WTC11 (cell line): ENCODE data around the gene HLA-DMA. TPM values are rescaled to one million over a fixed set of nuclear protein-coding genes. Genes with fewer than 3 reads are reported as not detected.

ENCODE experiments used
- ATAC-seq: fragments of 200-7000 bp; cut with Tn5 transposase; 2 replicates; pipeline ENCODE4 v1.10.0; 2021; ENCODE audit warnings: mild to moderate bottlenecking, moderate library complexity
- CTCF ChIA-PET: fragments of 300-600 bp; sonication (Branson Sonifier 250); formaldehyde crosslinking; loops from one replicate; lab custom pipeline; 2021; ENCODE audit warnings: antibody characterized with exemption; lab: Charles Lee
- POLR2A ChIA-PET: fragments of 350-600 bp; sonication (Branson Sonifier 250); formaldehyde crosslinking; loops from one replicate; lab custom pipeline; 2021; ENCODE audit warnings: antibody characterized with exemption; lab: Charles Lee
- DNase-seq: peaks from one replicate; pipeline ENCODE4 v3.0.0; 2021; ENCODE audit warnings: low spot score
- H3K27ac Mint-ChIP-seq: 2 replicates; pipeline ENCODE4 v1.8.0; 2021; ENCODE audit warnings: mixed read lengths
- H3K27me3 Mint-ChIP-seq: 2 replicates; pipeline ENCODE4 v1.8.0; 2021; ENCODE audit warnings: low read depth, mild to moderate bottlenecking, moderate library complexity, mixed read lengths
- H3K36me3 Mint-ChIP-seq: 2 replicates; pipeline ENCODE4 v1.8.0; 2021; ENCODE audit warnings: mixed read lengths
- H3K4me1 Mint-ChIP-seq: 2 replicates; pipeline ENCODE4 v1.8.0; 2022; ENCODE audit warnings: mixed read lengths
- H3K4me3 Mint-ChIP-seq: 2 replicates; pipeline ENCODE4 v1.8.0; 2021; ENCODE audit warnings: mild to moderate bottlenecking, moderate library complexity, mixed read lengths
- H3K9me3 Mint-ChIP-seq: 2 replicates; pipeline ENCODE4 v1.8.0; 2021; ENCODE audit warnings: mixed read lengths
- ELF4 ChIP-seq: sonication (generic); formaldehyde crosslinking; IDR thresholded peaks from 2 replicates; pipeline ENCODE4 v1.8.1; 2022; ENCODE audit warnings: low read depth, mild to moderate bottlenecking, moderate library complexity, missing genetic modification reagents
- EMX1 ChIP-seq: fragments of 250-450 bp; sonication (Bioruptor Pico); IDR thresholded peaks from 2 replicates; pipeline ENCODE4 v1.8.0; 2021; ENCODE audit warnings: mild to moderate bottlenecking
- GABPB1 ChIP-seq: sonication (generic); formaldehyde crosslinking; IDR thresholded peaks from 2 replicates; pipeline ENCODE4 v1.8.1; 2023; ENCODE audit warnings: mild to moderate bottlenecking, missing genetic modification reagents
- GTF2I ChIP-seq: fragments of 250-450 bp; sonication (Bioruptor Pico); conservative IDR thresholded peaks from 2 replicates; pipeline ENCODE4 v1.4.0; 2021; ENCODE audit warnings: mild to moderate bottlenecking
- NR2C2 ChIP-seq: sonication (generic); formaldehyde crosslinking; IDR thresholded peaks from 2 replicates; pipeline ENCODE4 v1.8.0; 2022; ENCODE audit warnings: mild to moderate bottlenecking, missing genetic modification reagents
- TEAD1 ChIP-seq: sonication (generic); formaldehyde crosslinking; IDR thresholded peaks from 2 replicates; pipeline ENCODE4 v1.8.0; 2022; ENCODE audit warnings: mild to moderate bottlenecking, missing genetic modification reagents
- ZNF263 ChIP-seq: sonication (generic); formaldehyde crosslinking; IDR thresholded peaks from 2 replicates; pipeline ENCODE4 v1.8.1; 2022; ENCODE audit warnings: low read depth, mild to moderate bottlenecking, moderate library complexity, missing genetic modification reagents
- ZNF671 ChIP-seq: fragments of 250-450 bp; sonication (Bioruptor Pico); IDR thresholded peaks from 2 replicates; pipeline ENCODE4 v1.8.0; 2021; ENCODE audit warnings: mild to moderate bottlenecking
- total RNA-seq: library from RNA; stranded (reverse); gene quantifications from 3 replicates; pipeline ENCODE4 v1.2.3, GENCODE V29; 2021
- TF ChIP-seq, protein P1 (sequence below): sonication (generic); formaldehyde crosslinking; IDR thresholded peaks from 2 replicates; pipeline ENCODE4 v1.8.0; 2023; ENCODE audit warnings: mild to moderate bottlenecking, missing genetic modification reagents
- TF ChIP-seq, protein P2 (sequence below): sonication (generic); formaldehyde crosslinking; conservative IDR thresholded peaks from 2 replicates; pipeline ENCODE4 v1.8.1; 2022; ENCODE audit warnings: mild to moderate bottlenecking, missing genetic modification reagents
- TF ChIP-seq, protein P3 (sequence below): sonication (generic); formaldehyde crosslinking; IDR thresholded peaks from 2 replicates; pipeline ENCODE4 v1.8.0; 2022; ENCODE audit warnings: mild to moderate bottlenecking, missing genetic modification reagents
- TF ChIP-seq, protein P4 (sequence below): sonication (generic); formaldehyde crosslinking; IDR thresholded peaks from 2 replicates; pipeline ENCODE4 v1.8.0; 2023; ENCODE audit warnings: missing genetic modification reagents, mild to moderate bottlenecking, borderline replicate concordance

Gene HLA-DMA
- total RNA-seq, 1 experiment from 2014 or later, result 6.6 TPM

DNA sequence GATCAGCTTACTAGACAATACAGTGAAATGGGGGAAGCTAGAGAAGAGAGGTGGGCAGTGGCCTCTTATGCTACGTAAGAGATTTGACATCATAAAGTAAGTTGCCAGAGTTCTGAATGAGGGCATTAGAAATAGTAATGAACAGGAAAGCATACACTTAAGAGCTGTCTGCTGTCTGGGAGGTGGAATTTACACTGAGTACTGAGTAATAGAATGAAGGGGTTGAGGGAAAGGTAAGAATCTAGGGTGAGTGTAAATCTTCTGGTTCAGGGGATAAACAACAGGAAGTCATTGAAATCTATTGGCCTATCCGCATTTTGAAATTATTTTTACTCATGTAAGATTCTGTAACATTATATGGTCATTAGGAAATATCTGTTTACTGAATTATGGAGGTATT, 47.8 kb downstream of the HLA-DMA start (continued):
- TF ChIP-seq, protein P1, sequence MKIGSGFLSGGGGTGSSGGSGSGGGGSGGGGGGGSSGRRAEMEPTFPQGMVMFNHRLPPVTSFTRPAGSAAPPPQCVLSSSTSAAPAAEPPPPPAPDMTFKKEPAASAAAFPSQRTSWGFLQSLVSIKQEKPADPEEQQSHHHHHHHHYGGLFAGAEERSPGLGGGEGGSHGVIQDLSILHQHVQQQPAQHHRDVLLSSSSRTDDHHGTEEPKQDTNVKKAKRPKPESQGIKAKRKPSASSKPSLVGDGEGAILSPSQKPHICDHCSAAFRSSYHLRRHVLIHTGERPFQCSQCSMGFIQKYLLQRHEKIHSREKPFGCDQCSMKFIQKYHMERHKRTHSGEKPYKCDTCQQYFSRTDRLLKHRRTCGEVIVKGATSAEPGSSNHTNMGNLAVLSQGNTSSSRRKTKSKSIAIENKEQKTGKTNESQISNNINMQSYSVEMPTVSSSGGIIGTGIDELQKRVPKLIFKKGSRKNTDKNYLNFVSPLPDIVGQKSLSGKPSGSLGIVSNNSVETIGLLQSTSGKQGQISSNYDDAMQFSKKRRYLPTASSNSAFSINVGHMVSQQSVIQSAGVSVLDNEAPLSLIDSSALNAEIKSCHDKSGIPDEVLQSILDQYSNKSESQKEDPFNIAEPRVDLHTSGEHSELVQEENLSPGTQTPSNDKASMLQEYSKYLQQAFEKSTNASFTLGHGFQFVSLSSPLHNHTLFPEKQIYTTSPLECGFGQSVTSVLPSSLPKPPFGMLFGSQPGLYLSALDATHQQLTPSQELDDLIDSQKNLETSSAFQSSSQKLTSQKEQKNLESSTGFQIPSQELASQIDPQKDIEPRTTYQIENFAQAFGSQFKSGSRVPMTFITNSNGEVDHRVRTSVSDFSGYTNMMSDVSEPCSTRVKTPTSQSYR (CRISPR knock-in tag), result no peak
- TF ChIP-seq EMX1 (CRISPR knock-in tag), result no peak

DNA sequence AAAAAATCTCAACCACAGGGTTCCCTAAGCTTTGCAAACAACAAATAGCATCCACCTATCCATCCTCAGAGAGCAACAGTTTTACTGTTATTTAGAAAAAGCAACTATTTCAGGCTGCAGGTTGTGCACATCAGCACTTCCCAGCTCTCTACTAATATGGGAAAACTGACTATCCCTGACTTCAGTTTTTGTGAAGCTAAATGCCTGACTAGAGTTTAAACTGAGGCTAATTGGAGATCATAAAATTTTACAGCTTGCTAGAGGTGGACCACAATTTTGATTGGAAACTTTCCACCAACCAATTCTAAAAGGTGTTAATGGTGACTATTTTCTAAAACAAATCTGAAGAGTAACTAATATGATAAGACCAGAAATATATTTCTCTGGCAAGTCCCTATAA, 48.9 kb downstream of the HLA-DMA start:
- ATAC-seq (no peak), DNase-seq (no peak)
- H3K27me3 Mint-ChIP-seq, result no peaks in the 10 kb centered on the region
- TF ChIP-seq NR2C2 (CRISPR knock-in tag) (no peak), GABPB1 (CRISPR knock-in tag) (no peak), ZNF263 (no peak), ELF4 (CRISPR knock-in tag) (no peak), ZNF671 (CRISPR knock-in tag) (no peak), TEAD1 (CRISPR knock-in tag) (no peak), GTF2I (CRISPR knock-in tag) (no peak)
- TF ChIP-seq, protein P2, sequence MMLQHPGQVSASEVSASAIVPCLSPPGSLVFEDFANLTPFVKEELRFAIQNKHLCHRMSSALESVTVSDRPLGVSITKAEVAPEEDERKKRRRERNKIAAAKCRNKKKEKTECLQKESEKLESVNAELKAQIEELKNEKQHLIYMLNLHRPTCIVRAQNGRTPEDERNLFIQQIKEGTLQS (CRISPR knock-in tag), result no peak
- TF ChIP-seq, protein P3, sequence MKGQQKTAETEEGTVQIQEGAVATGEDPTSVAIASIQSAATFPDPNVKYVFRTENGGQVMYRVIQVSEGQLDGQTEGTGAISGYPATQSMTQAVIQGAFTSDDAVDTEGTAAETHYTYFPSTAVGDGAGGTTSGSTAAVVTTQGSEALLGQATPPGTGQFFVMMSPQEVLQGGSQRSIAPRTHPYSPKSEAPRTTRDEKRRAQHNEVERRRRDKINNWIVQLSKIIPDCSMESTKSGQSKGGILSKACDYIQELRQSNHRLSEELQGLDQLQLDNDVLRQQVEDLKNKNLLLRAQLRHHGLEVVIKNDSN, result no peak
- TF ChIP-seq, protein P4, sequence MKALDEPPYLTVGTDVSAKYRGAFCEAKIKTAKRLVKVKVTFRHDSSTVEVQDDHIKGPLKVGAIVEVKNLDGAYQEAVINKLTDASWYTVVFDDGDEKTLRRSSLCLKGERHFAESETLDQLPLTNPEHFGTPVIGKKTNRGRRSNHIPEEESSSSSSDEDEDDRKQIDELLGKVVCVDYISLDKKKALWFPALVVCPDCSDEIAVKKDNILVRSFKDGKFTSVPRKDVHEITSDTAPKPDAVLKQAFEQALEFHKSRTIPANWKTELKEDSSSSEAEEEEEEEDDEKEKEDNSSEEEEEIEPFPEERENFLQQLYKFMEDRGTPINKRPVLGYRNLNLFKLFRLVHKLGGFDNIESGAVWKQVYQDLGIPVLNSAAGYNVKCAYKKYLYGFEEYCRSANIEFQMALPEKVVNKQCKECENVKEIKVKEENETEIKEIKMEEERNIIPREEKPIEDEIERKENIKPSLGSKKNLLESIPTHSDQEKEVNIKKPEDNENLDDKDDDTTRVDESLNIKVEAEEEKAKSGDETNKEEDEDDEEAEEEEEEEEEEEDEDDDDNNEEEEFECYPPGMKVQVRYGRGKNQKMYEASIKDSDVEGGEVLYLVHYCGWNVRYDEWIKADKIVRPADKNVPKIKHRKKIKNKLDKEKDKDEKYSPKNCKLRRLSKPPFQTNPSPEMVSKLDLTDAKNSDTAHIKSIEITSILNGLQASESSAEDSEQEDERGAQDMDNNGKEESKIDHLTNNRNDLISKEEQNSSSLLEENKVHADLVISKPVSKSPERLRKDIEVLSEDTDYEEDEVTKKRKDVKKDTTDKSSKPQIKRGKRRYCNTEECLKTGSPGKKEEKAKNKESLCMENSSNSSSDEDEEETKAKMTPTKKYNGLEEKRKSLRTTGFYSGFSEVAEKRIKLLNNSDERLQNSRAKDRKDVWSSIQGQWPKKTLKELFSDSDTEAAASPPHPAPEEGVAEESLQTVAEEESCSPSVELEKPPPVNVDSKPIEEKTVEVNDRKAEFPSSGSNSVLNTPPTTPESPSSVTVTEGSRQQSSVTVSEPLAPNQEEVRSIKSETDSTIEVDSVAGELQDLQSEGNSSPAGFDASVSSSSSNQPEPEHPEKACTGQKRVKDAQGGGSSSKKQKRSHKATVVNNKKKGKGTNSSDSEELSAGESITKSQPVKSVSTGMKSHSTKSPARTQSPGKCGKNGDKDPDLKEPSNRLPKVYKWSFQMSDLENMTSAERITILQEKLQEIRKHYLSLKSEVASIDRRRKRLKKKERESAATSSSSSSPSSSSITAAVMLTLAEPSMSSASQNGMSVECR (CRISPR knock-in tag), result no peak
- H3K4me3 Mint-ChIP-seq, result no peak overlapping the region
- ChIA-PET CTCF (interaction anchor here (1.0 to 2.6 kb wide), 4 partner anchors 29 to 81 kb away, joined by 5 to 18 read pairs (median 8); partner anchors contain the start of gene HLA-DMA), POLR2A (no interaction called here)
- H3K36me3 Mint-ChIP-seq, result no peaks in the 10 kb centered on the region
- H3K9me3 Mint-ChIP-seq, result no peaks in the 10 kb centered on the region
- H3K4me1 Mint-ChIP-seq, result no peaks in the 10 kb centered on the region
- no peak overlapping the region for H3K27ac Mint-ChIP-seq

Other genes starting within 250 kb of the HLA-DMA start
- gene HLA-DQA2, start 211.7 kb downstream of the HLA-DMA start, total RNA-seq, result not detected in 3 replicates
- gene HLA-DQB2, start 189.6 kb downstream of the HLA-DMA start, total RNA-seq, result 0.39 to 0.76 TPM (median 0.42 TPM) in 3 replicates
- 0.15 to 0.55 TPM (median 0.46 TPM) in 3 replicates for gene HLA-DOB, start 136.1 kb downstream of the HLA-DMA start, total RNA-seq
- 14.7 to 23.0 TPM (median 16.5 TPM) in 3 replicates for gene TAP2, start 114.4 kb downstream of the HLA-DMA start, total RNA-seq
- gene PSMB8, start 109.0 kb downstream of the HLA-DMA start, total RNA-seq, result 13.8 to 22.0 TPM (median 19.4 TPM) in 3 replicates
- gene TAP1, start 99.4 kb downstream of the HLA-DMA start, total RNA-seq, result 13.6 to 15.9 TPM (median 15.7 TPM) in 3 replicates
- gene PSMB9, start 98.9 kb downstream of the HLA-DMA start, total RNA-seq, result 1.8 to 4.3 TPM (median 4.0 TPM) in 3 replicates
- 1.1 to 2.7 TPM (median 2.3 TPM) in 3 replicates for gene HLA-DMB, start 12.1 kb downstream of the HLA-DMA start, total RNA-seq
- gene BRD2, start 15.5 kb upstream of the HLA-DMA start, total RNA-seq, result 206 to 222 TPM (median 214 TPM) in 3 replicates
- 13.6 to 24.6 TPM (median 24.4 TPM) in 3 replicates for gene HLA-DOA, start 56.5 kb upstream of the HLA-DMA start, total RNA-seq
- gene HLA-DPA1, start 120.6 kb upstream of the HLA-DMA start, total RNA-seq, result 4.4 to 5.4 TPM (median 4.9 TPM) in 3 replicates
- gene HLA-DPB1, start 122.9 kb upstream of the HLA-DMA start, total RNA-seq, result 18.0 to 23.9 TPM (median 21.3 TPM) in 3 replicates
- 3.0 to 4.4 TPM (median 3.7 TPM) in 3 replicates for gene COL11A2, start 239.4 kb upstream of the HLA-DMA start, total RNA-seq
- gene RXRB, start 247.6 kb upstream of the HLA-DMA start, total RNA-seq, result 21.5 to 24.5 TPM (median 23.3 TPM) in 3 replicates
- 131 to 163 TPM (median 134 TPM) in 3 replicates for gene SLC39A7, start 247.8 kb upstream of the HLA-DMA start, total RNA-seq